K562 (cell line): ENCODE measurements around the gene KTN1.

Source experiments
- ARID2 ChIP-seq: fragments of 450-650 bp; IDR thresholded peaks from 2 replicates; pipeline ENCODE4 v1.6.1; 2017; ENCODE audit warnings: antibody characterized with exemption, mild to moderate bottlenecking
- ATF7 ChIP-seq: fragments of 450-650 bp; IDR thresholded peaks from 2 replicates; pipeline ENCODE4 v1.7.1; 2014; ENCODE audit warnings: mild to moderate bottlenecking, moderate library complexity
- HNRNPUL1 ChIP-seq: fragments of 200-400 bp; formaldehyde crosslinking; IDR thresholded peaks from 2 replicates; pipeline ENCODE4 v1.6.1; 2017; ENCODE audit warnings: low read length
- KDM1A ChIP-seq, 2 experiments: fragments of 450-650 bp; IDR thresholded peaks; 2 replicates each; pipeline ENCODE4 v1.6.1; 2016; ENCODE audit warnings: mild to moderate bottlenecking in 2 of 2
- MIER1 ChIP-seq: fragments of 450-650 bp; IDR thresholded peaks from 2 replicates; pipeline ENCODE4 v1.6.1; 2016; ENCODE audit warnings: antibody characterized with exemption, mild to moderate bottlenecking, low read depth
- POLR2A ChIP-seq: fragments of 450-650 bp; conservative IDR thresholded peaks from 2 replicates; pipeline ENCODE4 v1.6.1; 2016
- TF ChIP-seq, protein P1 (sequence below), 3 experiments: IDR thresholded peaks in 2 of 3; conservative IDR thresholded peaks in 1 of 3; 2 replicates each; pipeline ENCODE4 v1.5.1; 2011 to 2012; ENCODE audit warnings: low read length in 3 of 3, mild to moderate bottlenecking in 3 of 3, control low read depth in 2 of 3, improper control_type of control experiment in 1 of 3, inconsistent platforms in 1 of 3, low read depth in 1 of 3, mixed read lengths in 1 of 3, moderate library complexity in 1 of 3; ENCODE audit not compliant: insufficient read depth in 2 of 3
- TF ChIP-seq, protein P2 (sequence below): fragments of 250-450 bp; sonication (Bioruptor Pico); IDR thresholded peaks from 2 replicates; pipeline ENCODE4 v1.5.0; 2022; ENCODE audit warnings: mild to moderate bottlenecking
- TF ChIP-seq, protein P3 (sequence below): sonication (generic); formaldehyde crosslinking; IDR thresholded peaks from 2 replicates; pipeline ENCODE4 v1.8.1; 2023; ENCODE audit warnings: mild to moderate bottlenecking, missing genetic modification reagents, moderate library complexity

GRCh38 chr14:55667801-55668200 is 87.8 kb downstream of the KTN1 start:
- TF ChIP-seq ARID2: no peak
- TF ChIP-seq KDM1A (IDR thresholded peaks at IDR 0.05): no peak
- no peak for TF ChIP-seq MIER1
- TF ChIP-seq, protein P1, sequence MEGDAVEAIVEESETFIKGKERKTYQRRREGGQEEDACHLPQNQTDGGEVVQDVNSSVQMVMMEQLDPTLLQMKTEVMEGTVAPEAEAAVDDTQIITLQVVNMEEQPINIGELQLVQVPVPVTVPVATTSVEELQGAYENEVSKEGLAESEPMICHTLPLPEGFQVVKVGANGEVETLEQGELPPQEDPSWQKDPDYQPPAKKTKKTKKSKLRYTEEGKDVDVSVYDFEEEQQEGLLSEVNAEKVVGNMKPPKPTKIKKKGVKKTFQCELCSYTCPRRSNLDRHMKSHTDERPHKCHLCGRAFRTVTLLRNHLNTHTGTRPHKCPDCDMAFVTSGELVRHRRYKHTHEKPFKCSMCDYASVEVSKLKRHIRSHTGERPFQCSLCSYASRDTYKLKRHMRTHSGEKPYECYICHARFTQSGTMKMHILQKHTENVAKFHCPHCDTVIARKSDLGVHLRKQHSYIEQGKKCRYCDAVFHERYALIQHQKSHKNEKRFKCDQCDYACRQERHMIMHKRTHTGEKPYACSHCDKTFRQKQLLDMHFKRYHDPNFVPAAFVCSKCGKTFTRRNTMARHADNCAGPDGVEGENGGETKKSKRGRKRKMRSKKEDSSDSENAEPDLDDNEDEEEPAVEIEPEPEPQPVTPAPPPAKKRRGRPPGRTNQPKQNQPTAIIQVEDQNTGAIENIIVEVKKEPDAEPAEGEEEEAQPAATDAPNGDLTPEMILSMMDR (IDR thresholded peaks at IDR 0.05 in 2 of 3, conservative IDR thresholded peaks at IDR 0.05 in 1 of 3; ENCODE audit: insufficient read depth in 2 of 3, low read depth in 1 of 3, low read length in 3 of 3): no peak
- TF ChIP-seq, protein P2, sequence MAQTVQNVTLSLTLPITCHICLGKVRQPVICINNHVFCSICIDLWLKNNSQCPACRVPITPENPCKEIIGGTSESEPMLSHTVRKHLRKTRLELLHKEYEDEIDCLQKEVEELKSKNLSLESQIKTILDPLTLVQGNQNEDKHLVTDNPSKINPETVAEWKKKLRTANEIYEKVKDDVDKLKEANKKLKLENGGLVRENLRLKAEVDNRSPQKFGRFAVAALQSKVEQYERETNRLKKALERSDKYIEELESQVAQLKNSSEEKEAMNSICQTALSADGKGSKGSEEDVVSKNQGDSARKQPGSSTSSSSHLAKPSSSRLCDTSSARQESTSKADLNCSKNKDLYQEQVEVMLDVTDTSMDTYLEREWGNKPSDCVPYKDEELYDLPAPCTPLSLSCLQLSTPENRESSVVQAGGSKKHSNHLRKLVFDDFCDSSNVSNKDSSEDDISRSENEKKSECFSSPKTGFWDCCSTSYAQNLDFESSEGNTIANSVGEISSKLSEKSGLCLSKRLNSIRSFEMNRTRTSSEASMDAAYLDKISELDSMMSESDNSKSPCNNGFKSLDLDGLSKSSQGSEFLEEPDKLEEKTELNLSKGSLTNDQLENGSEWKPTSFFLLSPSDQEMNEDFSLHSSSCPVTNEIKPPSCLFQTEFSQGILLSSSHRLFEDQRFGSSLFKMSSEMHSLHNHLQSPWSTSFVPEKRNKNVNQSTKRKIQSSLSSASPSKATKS (CRISPR knock-in tag): no peak
- no peak for TF ChIP-seq ATF7
- no peak for TF ChIP-seq POLR2A
- no peak for TF ChIP-seq HNRNPUL1
- TF ChIP-seq, protein P3, sequence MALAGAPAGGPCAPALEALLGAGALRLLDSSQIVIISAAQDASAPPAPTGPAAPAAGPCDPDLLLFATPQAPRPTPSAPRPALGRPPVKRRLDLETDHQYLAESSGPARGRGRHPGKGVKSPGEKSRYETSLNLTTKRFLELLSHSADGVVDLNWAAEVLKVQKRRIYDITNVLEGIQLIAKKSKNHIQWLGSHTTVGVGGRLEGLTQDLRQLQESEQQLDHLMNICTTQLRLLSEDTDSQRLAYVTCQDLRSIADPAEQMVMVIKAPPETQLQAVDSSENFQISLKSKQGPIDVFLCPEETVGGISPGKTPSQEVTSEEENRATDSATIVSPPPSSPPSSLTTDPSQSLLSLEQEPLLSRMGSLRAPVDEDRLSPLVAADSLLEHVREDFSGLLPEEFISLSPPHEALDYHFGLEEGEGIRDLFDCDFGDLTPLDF (CRISPR knock-in tag): no peak
